Ovary (tissue), 9 donors: ENCODE data around the gene LMX1A. TPM values are rescaled to one million over a fixed set of nuclear protein-coding genes. Genes with fewer than 3 reads are reported as not detected.

Experiments used
- DNase-seq, 5 donors: peaks; one replicate each; pipeline ENCODE4 v3.0.0-alpha.2; 2019 to 2020
- H3K27ac ChIP-seq, 2 donors: fragments of 200-600 bp; one replicate each; pipeline versions ENCODE4 v1.5.1 to v1.8.0; 2019 to 2022
- H3K27me3 ChIP-seq: fragments of 200-600 bp; one replicate; pipeline ENCODE4 v1.8.0; 2022
- H3K36me3 ChIP-seq: fragments of 200-600 bp; sonication (generic); one replicate; pipeline ENCODE4 v1.5.1; 2019
- H3K4me1 ChIP-seq: one replicate; pipeline ENCODE4 v1.8.1; 2013; ENCODE audit warnings: mild to moderate bottlenecking, moderate library complexity; ENCODE audit not compliant: insufficient read depth
- H3K4me3 ChIP-seq: fragments of 200-600 bp; sonication (generic); one replicate; pipeline ENCODE4 v1.5.1; 2017
- H3K9me3 ChIP-seq, 2 donors: fragments of 200-600 bp in 1 of 2; sonication (generic) in 1 of 2; one replicate each; pipeline versions ENCODE4 v1.5.1 to v1.8.1; 2013 to 2019; ENCODE audit warnings: mild to moderate bottlenecking in 1 of 2, moderate library complexity in 1 of 2
- CTCF ChIP-seq, 3 donors: fragments of 450-650 bp in 2 of 3; fragments of 200-600 bp in 1 of 3; IDR thresholded peaks; one replicate each; pipeline versions ENCODE4 v1.5.1 to v1.8.0; 2016 to 2022; ENCODE audit warnings: antibody characterized with exemption in 3 of 3, mild to moderate bottlenecking in 1 of 3
- EP300 ChIP-seq: sonication (generic); formaldehyde crosslinking; IDR thresholded peaks from one replicate; pipeline ENCODE4 v1.6.1; 2017; ENCODE audit warnings: antibody characterized with exemption
- POLR2A ChIP-seq: fragments of 450-650 bp; IDR thresholded peaks from one replicate; pipeline ENCODE4 v1.6.1; 2017; ENCODE audit warnings: antibody characterized with exemption, mild to moderate bottlenecking, moderate library complexity
- WGBS, 3 donors: extraction: QIAGEN DNeasy Blood & Tissue Kit in 1 of 3; methylation state at CpG; one replicate each; pipeline versions ENCODE4 v1.1.5 to v1.1.7; 2013 to 2017; 5-methylcytosine and 5-hydroxymethylcytosine counted together
- intact Hi-C, 4 donors: fragments of 100-400 bp; cut with DNase I; formaldehyde crosslinking; loops; one replicate each; pipeline versions ENCODE4 v1.11.0 to v1.15.1; 2022 to 2023
- polyA plus RNA-seq, 2 donors: library from polyadenylated mRNA; stranded (reverse); fragments of 200-250 nt in 1 of 2; fragments of 350-450 nt in 1 of 2; fragmentation: Illumina TruSeq in 1 of 2; extraction: RNeasy Lipid Tissue Mini Kit (QIAGEN cat#74804) in 1 of 2; gene quantifications; one replicate each; pipeline ENCODE4 v1.2.3, GENCODE V29; 2013 to 2014
- total RNA-seq, 7 donors: library from RNA; depleted of rRNA in 2 of 7; stranded (reverse); fragments of >200 nt in 2 of 7; fragmentation: NEBNext Ultra II Directional in 3 of 7; extraction: Animal tissue kit (Norgen Biotek cat#: 25700) in 3 of 7; gene quantifications; one replicate each; pipeline versions ENCODE4 v1.1.0 to v1.2.4, GENCODE V29; 2016 to 2023
- donor health status: DM: no; HTN: no; CAD: no; lungs with moderate emphysema.
- donor health status: DM: no; HTN: no; CAD: no.
- donor health status: Bipolar disorder and iron deficiency.
- donor health status: DM: yes; HTN: yes; CAD: no.
- donor health status: DM: no; HTN: no; CAD: no.
- donor health status: DM: yes; HTN: yes; CAD: no.

Gene LMX1A
- total and polyA plus RNA-seq, 9 donors, result 0.15 TPM; not detected in 8

- TF ChIP-seq EP300, result no peak
- no peak for TF ChIP-seq CTCF (IDR thresholded peaks at IDR 0.05)
- no peak for TF ChIP-seq POLR2A
- Histone ChIP-seq H3K9me3 (no peaks in the 10 kb centered on the region), H3K36me3 (no peaks in the 10 kb centered on the region), H3K27me3 (no peaks in the 10 kb centered on the region), H3K27ac (no peak overlapping the region), H3K4me3 (no peak overlapping the region), H3K4me1 (no peaks in the 10 kb centered on the region)
- no peak for DNase-seq
- intact Hi-C loops, result no loop called here
- 69 to 85% (median 78%) methylated on average over 2 of the region's 2 CpGs for WGBS, 3 donors
These were observed 130.2 kb downstream of the LMX1A start for GRCh38 chr1:165226326-165226725.

- 64 to 84% (median 80%) methylated on average over 1 of the region's 1 CpG for WGBS, 3 donors
- TF ChIP-seq CTCF (IDR thresholded peaks at IDR 0.05) (no peak), EP300 (no peak), POLR2A (no peak)
- intact Hi-C loops, result no loop called here
- Histone ChIP-seq H3K27me3 (no peaks in the 10 kb centered on the region), H3K9me3 (no peaks in the 10 kb centered on the region), H3K4me3 (no peak overlapping the region), H3K4me1 (no peaks in the 10 kb centered on the region), H3K27ac (no peak overlapping the region), H3K36me3 (no peaks in the 10 kb centered on the region)
- no peak for DNase-seq
These were observed 130.9 kb downstream of the LMX1A start for GRCh38 chr1:165225650-165226049.

- no peak for DNase-seq
- H3K36me3 ChIP-seq, result no peaks in the 10 kb centered on the region
- no peaks in the 10 kb centered on the region for H3K27me3 ChIP-seq
- intact Hi-C loops, result no loop called here
- WGBS, 3 donors, result 73 to 89% (median 79%) methylated on average over 3 of the region's 3 CpGs
- no peak overlapping the region for H3K4me3 ChIP-seq
- no peaks in the 10 kb centered on the region for H3K4me1 ChIP-seq
- H3K27ac ChIP-seq, result no peak overlapping the region
- no peak for TF ChIP-seq CTCF (IDR thresholded peaks at IDR 0.05)
- TF ChIP-seq EP300, result no peak
- no peak for TF ChIP-seq POLR2A
- H3K9me3 ChIP-seq, result no peaks in the 10 kb centered on the region
These were observed 131.5 kb downstream of the LMX1A start for GRCh38 chr1:165225062-165225461.

GRCh38 chr1:165224504-165224903, 132.0 kb downstream of the LMX1A start:
- Histone ChIP-seq H3K27me3 (no peaks in the 10 kb centered on the region), H3K4me3 (no peak overlapping the region), H3K9me3 (no peaks in the 10 kb centered on the region), H3K36me3 (no peaks in the 10 kb centered on the region), H3K4me1 (no peaks in the 10 kb centered on the region), H3K27ac (no peak overlapping the region)
- TF ChIP-seq POLR2A (no peak), EP300 (no peak), CTCF (IDR thresholded peaks at IDR 0.05) (no peak)
- WGBS, 3 donors, result 83 to 90% (median 86%) methylated on average over 2 of the region's 2 CpGs
- no peak for DNase-seq
- intact Hi-C loops, result no loop called here

GRCh38 chr1:165222580-165222979, 133.9 kb downstream of the LMX1A start:
- WGBS, 3 donors, result 73 to 76% (median 75%) methylated on average over 5 of the region's 5 CpGs

More at GRCh38 chr1:165222580-165222979, 133.9 kb downstream of the LMX1A start:
- Histone ChIP-seq H3K27ac (no peak overlapping the region), H3K27me3 (no peaks in the 10 kb centered on the region), H3K9me3 (no peaks in the 10 kb centered on the region), H3K36me3 (no peaks in the 10 kb centered on the region), H3K4me1 (no peaks in the 10 kb centered on the region), H3K4me3 (no peak overlapping the region)
- no peak for TF ChIP-seq POLR2A
- TF ChIP-seq CTCF (IDR thresholded peaks at IDR 0.05), result no peak
- TF ChIP-seq EP300, result no peak
- intact Hi-C loops, result no loop called here
- no peak for DNase-seq
